ENCODE results near the gene DOCK3. TPM values are rescaled to one million over a fixed set of nuclear protein-coding genes. Genes with fewer than 3 reads are reported as not detected.

Gene DOCK3
- total RNA-seq, 2 donors from 2014 or later, result 7.7 to 8.5 TPM

DNA sequence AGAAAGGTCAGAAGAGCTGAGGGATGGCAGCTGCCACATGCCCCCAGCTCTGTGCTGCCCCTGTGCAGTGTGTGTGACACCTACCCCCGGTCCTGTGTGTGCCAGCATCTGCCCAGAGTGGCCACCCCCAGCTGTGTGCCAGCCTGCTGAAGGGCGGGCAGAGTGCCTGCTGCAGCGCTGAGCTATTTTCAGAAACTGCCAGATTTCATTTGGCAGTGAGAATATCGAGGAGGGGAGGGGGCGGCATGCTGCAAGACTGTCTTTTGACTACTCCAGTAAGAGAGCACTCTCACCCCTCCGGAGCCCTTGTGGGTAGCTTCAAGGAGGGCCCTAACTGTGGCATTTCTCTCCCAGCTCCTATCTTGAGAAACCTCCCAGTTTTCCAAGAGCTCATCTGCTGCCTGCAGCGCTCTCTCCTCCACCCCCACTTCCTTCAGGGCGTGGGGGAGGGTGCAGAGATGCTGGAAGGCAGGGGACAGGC is 25.2 kb upstream of the DOCK3 start:
- Mint-ChIP-seq H3K4me3 (no peak overlapping the region), H3K27me3 (ENCODE audit: insufficient read depth) (no peaks in the 10 kb centered on the region), H3K36me3 (ENCODE audit: low read depth) (peaks cover 9% of the 10 kb centered on the region), H3K9me3 (no peaks in the 10 kb centered on the region), H3K27ac (no peak overlapping the region), H3K4me1 (peaks cover 22% of the 10 kb centered on the region)
- WGBS, 2 experiments (ENCODE audit: insufficient coverage in 1 of 2, insufficient read length in 1 of 2), result 84 to 89% methylated on average over 6 to 8 of the region's 8 CpGs
- Histone ChIP-seq H3K36me3 (ENCODE audit: control insufficient read depth, insufficient read depth, low read length) (peaks cover 15% of the 10 kb centered on the region), H3K9ac (ENCODE audit: extremely low read depth, low read length, poor library complexity, severe bottlenecking) (no peak overlapping the region), H3K9me3 (ENCODE audit: control insufficient read depth, low read length) (no peaks in the 10 kb centered on the region), H3K27me3 (ENCODE audit: control insufficient read depth, insufficient read depth, low read length, poor library complexity, severe bottlenecking) (no peaks in the 10 kb centered on the region), H3K4me3 (ENCODE audit: low read length) (no peak overlapping the region), H3K27ac (ENCODE audit: low read depth, low read length) (no peak overlapping the region), H3K4me1 (ENCODE audit: control insufficient read depth, insufficient read depth, low read length) (no peaks in the 10 kb centered on the region)
- TF ChIP-seq, protein P1, sequence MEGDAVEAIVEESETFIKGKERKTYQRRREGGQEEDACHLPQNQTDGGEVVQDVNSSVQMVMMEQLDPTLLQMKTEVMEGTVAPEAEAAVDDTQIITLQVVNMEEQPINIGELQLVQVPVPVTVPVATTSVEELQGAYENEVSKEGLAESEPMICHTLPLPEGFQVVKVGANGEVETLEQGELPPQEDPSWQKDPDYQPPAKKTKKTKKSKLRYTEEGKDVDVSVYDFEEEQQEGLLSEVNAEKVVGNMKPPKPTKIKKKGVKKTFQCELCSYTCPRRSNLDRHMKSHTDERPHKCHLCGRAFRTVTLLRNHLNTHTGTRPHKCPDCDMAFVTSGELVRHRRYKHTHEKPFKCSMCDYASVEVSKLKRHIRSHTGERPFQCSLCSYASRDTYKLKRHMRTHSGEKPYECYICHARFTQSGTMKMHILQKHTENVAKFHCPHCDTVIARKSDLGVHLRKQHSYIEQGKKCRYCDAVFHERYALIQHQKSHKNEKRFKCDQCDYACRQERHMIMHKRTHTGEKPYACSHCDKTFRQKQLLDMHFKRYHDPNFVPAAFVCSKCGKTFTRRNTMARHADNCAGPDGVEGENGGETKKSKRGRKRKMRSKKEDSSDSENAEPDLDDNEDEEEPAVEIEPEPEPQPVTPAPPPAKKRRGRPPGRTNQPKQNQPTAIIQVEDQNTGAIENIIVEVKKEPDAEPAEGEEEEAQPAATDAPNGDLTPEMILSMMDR (conservative IDR thresholded peaks at IDR 0.05), result no peak
- no peak for DNase-seq

DNA sequence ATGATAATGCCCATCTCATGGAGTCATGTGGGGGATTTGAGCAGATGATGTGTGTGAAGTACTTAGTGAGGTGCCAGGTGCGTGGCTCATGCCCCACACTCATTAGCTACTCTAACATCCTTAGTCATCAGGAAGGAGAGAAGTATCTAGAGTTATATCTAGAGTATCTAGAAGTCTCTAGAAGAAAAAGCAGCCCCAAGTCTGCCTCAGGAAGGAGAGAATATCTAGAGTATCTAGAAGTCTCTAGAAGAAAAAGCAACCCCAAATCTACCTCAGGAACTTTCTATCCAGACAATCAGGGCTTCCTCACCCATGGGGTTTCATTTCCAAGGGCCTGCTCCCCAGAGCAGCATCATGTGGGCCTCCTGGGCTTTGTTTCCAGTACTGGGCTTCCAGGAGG is 24.7 kb upstream of the DOCK3 start:
- no peak overlapping the region for H3K4me3 Mint-ChIP-seq
- WGBS, 2 experiments (ENCODE audit: insufficient coverage in 1 of 2, insufficient read length in 1 of 2), result no CpG with 5 or more reads among the region's 1 CpG
- H3K4me1 ChIP-seq (ENCODE audit: control insufficient read depth, insufficient read depth, low read length), result no peaks in the 10 kb centered on the region
- peaks cover 10% of the 10 kb centered on the region for H3K36me3 ChIP-seq (ENCODE audit: control insufficient read depth, insufficient read depth, low read length)
- no peak for DNase-seq
- H3K4me1 Mint-ChIP-seq, result peaks cover 17% of the 10 kb centered on the region
- H3K4me3 ChIP-seq (ENCODE audit: low read length), result no peak overlapping the region
- no peak overlapping the region for H3K9ac ChIP-seq (ENCODE audit: extremely low read depth, low read length, poor library complexity, severe bottlenecking)
- peaks cover under 1% of the 10 kb centered on the region for H3K27me3 Mint-ChIP-seq (ENCODE audit: insufficient read depth)
- no peak overlapping the region for H3K27ac ChIP-seq (ENCODE audit: low read depth, low read length)
- H3K27me3 ChIP-seq (ENCODE audit: control insufficient read depth, insufficient read depth, low read length, poor library complexity, severe bottlenecking), result no peaks in the 10 kb centered on the region
- H3K9me3 Mint-ChIP-seq, result no peaks in the 10 kb centered on the region
- peaks cover 9% of the 10 kb centered on the region for H3K36me3 Mint-ChIP-seq (ENCODE audit: low read depth)
- TF ChIP-seq, protein P1 (conservative IDR thresholded peaks at IDR 0.05), result no peak
- H3K9me3 ChIP-seq (ENCODE audit: control insufficient read depth, low read length), result no peaks in the 10 kb centered on the region
- no peak overlapping the region for H3K27ac Mint-ChIP-seq

DNA sequence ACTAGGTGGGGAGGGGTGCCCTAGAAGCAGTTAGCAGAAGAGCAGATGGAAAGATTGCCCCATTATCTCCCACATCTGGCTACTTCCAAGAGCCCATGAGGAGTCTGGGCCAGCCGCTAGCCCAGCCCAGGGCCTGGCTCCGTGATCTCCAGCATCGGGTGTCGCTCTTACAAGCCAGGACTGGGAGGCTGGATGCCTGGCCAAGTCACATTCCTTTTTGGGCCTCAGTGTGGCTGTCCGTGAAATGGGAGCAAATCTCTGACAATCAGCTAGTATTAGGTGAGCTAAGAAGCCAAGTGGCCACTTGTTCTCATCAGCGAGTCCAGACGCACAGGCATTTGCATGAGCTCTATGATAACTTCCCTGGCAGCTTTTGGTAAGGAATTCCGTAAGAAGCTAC is 23.3 kb upstream of the DOCK3 start:
- Histone ChIP-seq H3K36me3 (ENCODE audit: control insufficient read depth, insufficient read depth, low read length) (peaks cover under 1% of the 10 kb centered on the region), H3K4me3 (ENCODE audit: low read length) (no peak overlapping the region), H3K4me1 (ENCODE audit: control insufficient read depth, insufficient read depth, low read length) (no peaks in the 10 kb centered on the region), H3K9ac (ENCODE audit: extremely low read depth, low read length, poor library complexity, severe bottlenecking) (no peak overlapping the region), H3K9me3 (ENCODE audit: control insufficient read depth, low read length) (no peaks in the 10 kb centered on the region), H3K27ac (ENCODE audit: low read depth, low read length) (peak overlapping the region; percentile 70), H3K27me3 (ENCODE audit: control insufficient read depth, insufficient read depth, low read length, poor library complexity, severe bottlenecking) (no peaks in the 10 kb centered on the region)
- H3K27me3 Mint-ChIP-seq (ENCODE audit: insufficient read depth), result peaks cover 2% of the 10 kb centered on the region
- H3K27ac Mint-ChIP-seq, result no peak overlapping the region
- TF ChIP-seq, protein P1 (conservative IDR thresholded peaks at IDR 0.05), result no peak
- H3K4me1 Mint-ChIP-seq, result peaks cover 8% of the 10 kb centered on the region
- no peak for DNase-seq
- peaks cover 2% of the 10 kb centered on the region for H3K36me3 Mint-ChIP-seq (ENCODE audit: low read depth)
- no peak overlapping the region for H3K4me3 Mint-ChIP-seq
- 92 to 93% methylated on average over 8 of the region's 8 CpGs for WGBS, 2 experiments (ENCODE audit: insufficient coverage in 1 of 2, insufficient read length in 1 of 2)
- H3K9me3 Mint-ChIP-seq, result no peaks in the 10 kb centered on the region
